ENCODE data around the gene CACNG7. TPM values are rescaled to one million over a fixed set of nuclear protein-coding genes. Genes with fewer than 3 reads are reported as not detected.
A peak's percentile ranks its signal among the peaks of the same experiment; 100 is the strongest.

Gene CACNG7
- total and polyA plus RNA-seq, 4 donors, result not detected

GRCh38 chr19:53879140-53880081 lies 29.7 kb upstream of the CACNG7 start:
- peaks cover 0 to 16% (median 6%) of the 10 kb centered on the region in 4 donors for H3K4me1 ChIP-seq (ENCODE audit: control insufficient read depth in 4 of 4, insufficient read depth in 4 of 4, low read length in 3 of 4)
- TF ChIP-seq RXRA (IDR thresholded peaks at IDR 0.05) (no peak), MAX (IDR thresholded peaks at IDR 0.05) (no peak), FOXA1 (IDR thresholded peaks at IDR 0.05) (no peak), GABPA (IDR thresholded peaks at IDR 0.05 in 1 of 2, conservative IDR thresholded peaks at IDR 0.05 in 1 of 2) (no peak), ZBTB33 (IDR thresholded peaks at IDR 0.05) (no peak), HNF4A (conservative IDR thresholded peaks at IDR 0.05) (no peak), JUND (IDR thresholded peaks at IDR 0.05) (no peak), EGR1 (IDR thresholded peaks at IDR 0.05; ENCODE audit: low read depth in 2 of 2) (no peak), RAD21 (IDR thresholded peaks at IDR 0.05) (no peak), NR2F2 (IDR thresholded peaks at IDR 0.05) (no peak), FOXA2 (IDR thresholded peaks at IDR 0.05) (no peak), SP1 (IDR thresholded peaks at IDR 0.05) (no peak), YY1 (IDR thresholded peaks at IDR 0.05) (no peak), ATF3 (IDR thresholded peaks at IDR 0.05) (no peak), HNF4G (IDR thresholded peaks at IDR 0.05) (no peak)
- H3K9ac ChIP-seq (ENCODE audit: low read depth in 1 of 2, low read length in 2 of 2), result no peak overlapping the region

GRCh38 chr19:53880711-53881481 lies 28.2 kb upstream of the CACNG7 start:
- WGBS, result 31% methylated on average over 6 of the region's 6 CpGs
- Histone ChIP-seq H3K9ac (ENCODE audit: low read depth in 1 of 2, low read length in 2 of 2) (no peak overlapping the region), H3K27me3 (ENCODE audit: control insufficient read depth in 4 of 4, insufficient read depth in 4 of 4, low read length in 3 of 4) (peaks cover 2 to 13% (median 8%) of the 10 kb centered on the region in 4 donors), H3K4me3 (ENCODE audit: low read depth in 1 of 3, low read length in 3 of 3) (no peak overlapping the region), H3K36me3 (ENCODE audit: control insufficient read depth in 4 of 4, insufficient read depth in 3 of 4, low read depth in 1 of 4, low read length in 3 of 4) (no peaks in the 10 kb centered on the region), H3K4me1 (ENCODE audit: control insufficient read depth in 4 of 4, insufficient read depth in 4 of 4, low read length in 3 of 4) (peaks cover 0 to 16% (median 6%) of the 10 kb centered on the region in 4 donors), H3K9me3 (ENCODE audit: control insufficient read depth in 4 of 4, low read length in 3 of 4) (no peaks in the 10 kb centered on the region), H3K27ac (ENCODE audit: low read depth in 1 of 2, low read length in 2 of 2) (no peak overlapping the region)
- TF ChIP-seq GABPA (IDR thresholded peaks at IDR 0.05 in 1 of 2, conservative IDR thresholded peaks at IDR 0.05 in 1 of 2) (no peak), REST (IDR thresholded peaks at IDR 0.05) (no peak), TAF1 (conservative IDR thresholded peaks at IDR 0.05) (no peak), YY1 (IDR thresholded peaks at IDR 0.05) (no peak), HNF4G (IDR thresholded peaks at IDR 0.05) (no peak), RXRA (IDR thresholded peaks at IDR 0.05) (no peak), HNF4A (conservative IDR thresholded peaks at IDR 0.05) (no peak), SP1 (IDR thresholded peaks at IDR 0.05) (no peak), NR2F2 (IDR thresholded peaks at IDR 0.05) (no peak), ZBTB33 (IDR thresholded peaks at IDR 0.05) (no peak), RAD21 (IDR thresholded peaks at IDR 0.05) (no peak)
- DNase-seq (ENCODE audit: low spot score), result no peak

More at GRCh38 chr19:53879140-53880081, 29.7 kb upstream of the CACNG7 start:
- peaks cover 0 to 4% (median 3%) of the 10 kb centered on the region in 4 donors for H3K36me3 ChIP-seq (ENCODE audit: control insufficient read depth in 4 of 4, insufficient read depth in 3 of 4, low read depth in 1 of 4, low read length in 3 of 4)
- peak overlapping the region; percentile 20 to 72 (median 46) for H3K4me3 ChIP-seq (ENCODE audit: low read depth in 1 of 3, low read length in 3 of 3)
- DNase-seq (ENCODE audit: low spot score), result peak; percentile 81
- no peaks in the 10 kb centered on the region for H3K9me3 ChIP-seq (ENCODE audit: control insufficient read depth in 4 of 4, low read length in 3 of 4)
- H3K27ac ChIP-seq (ENCODE audit: low read depth in 1 of 2, low read length in 2 of 2), result no peak overlapping the region
- WGBS, result 3% methylated on average over 51 of the region's 51 CpGs
- H3K27me3 ChIP-seq (ENCODE audit: control insufficient read depth in 4 of 4, insufficient read depth in 4 of 4, low read length in 3 of 4), result peaks cover 2 to 13% (median 7%) of the 10 kb centered on the region in 4 donors
